ENCODE data around the gene SLC41A1.
"Not testable (repeated sequence)": the region's sequence is repeated elsewhere in the genome, so short reads cannot be mapped to it uniquely, and the experiment has no call there.

Gene SLC41A1

GRCh38 chr1:205832326-205832751, 19.3 kb upstream of the SLC41A1 start:
- no peak for TF ChIP-seq CTCF (IDR thresholded peaks at IDR 0.05)
- TF ChIP-seq ZFX (IDR thresholded peaks at IDR 0.05; ENCODE audit: borderline replicate concordance) = no peak
- no peak overlapping the region for H3K27ac ChIP-seq

- no peak for TF ChIP-seq ZFX (IDR thresholded peaks at IDR 0.05; ENCODE audit: borderline replicate concordance)
- TF ChIP-seq CTCF (IDR thresholded peaks at IDR 0.05) = peak; percentile 61
- no peak overlapping the region for H3K27ac ChIP-seq
These were observed 14.6 kb upstream of the SLC41A1 start for GRCh38 chr1:205827623-205828022.

- TF ChIP-seq ZFX (IDR thresholded peaks at IDR 0.05; ENCODE audit: borderline replicate concordance) (no peak), CTCF (IDR thresholded peaks at IDR 0.05) (no peak)
- H3K27ac ChIP-seq = no peak overlapping the region
These were observed 14.0 kb upstream of the SLC41A1 start for GRCh38 chr1:205826995-205827394.

GRCh38 chr1:205826016-205826806, 13.2 kb upstream of the SLC41A1 start:
- no peak for TF ChIP-seq ZFX (IDR thresholded peaks at IDR 0.05; ENCODE audit: borderline replicate concordance)
- TF ChIP-seq CTCF (IDR thresholded peaks at IDR 0.05) = no peak
- no peak overlapping the region for H3K27ac ChIP-seq

GRCh38 chr1:205824180-205824579, 11.2 kb upstream of the SLC41A1 start:
- no peak overlapping the region for H3K27ac ChIP-seq

GRCh38 chr1:205823260-205823659, 10.3 kb upstream of the SLC41A1 start:
- not testable (repeated sequence) for H3K27ac ChIP-seq

More at GRCh38 chr1:205824180-205824579, 11.2 kb upstream of the SLC41A1 start:
- TF ChIP-seq ZFX (IDR thresholded peaks at IDR 0.05; ENCODE audit: borderline replicate concordance) (no peak), CTCF (IDR thresholded peaks at IDR 0.05) (no peak)

GRCh38 chr1:205822397-205822796, 9.4 kb upstream of the SLC41A1 start:
- TF ChIP-seq CTCF (IDR thresholded peaks at IDR 0.05) (no peak), ZFX (IDR thresholded peaks at IDR 0.05; ENCODE audit: borderline replicate concordance) (no peak)
- H3K27ac ChIP-seq = no peak overlapping the region

All from 22Rv1 (cell line).